Fibroblast of villous mesenchyme (primary cell): ENCODE data around the gene ULK2. TPM values are rescaled to one million over a fixed set of nuclear protein-coding genes. Genes with fewer than 3 reads are reported as not detected.

Experiments used
- DNase-seq: peaks from one replicate; pipeline ENCODE4 v3.0.0-alpha.2; 2010; ENCODE audit warnings: low read depth
- H3K4me3 ChIP-seq: 2 replicates; pipeline ENCODE4 v1.5.1; 2011; ENCODE audit warnings: low read depth, mild to moderate bottlenecking, low read length
- total RNA-seq: library from RNA; depleted of rRNA; stranded (reverse); fragments of >200 nt; gene quantifications from 2 replicates; pipeline ENCODE4 v1.2.3, GENCODE V29; 2012
- TF ChIP-seq, protein P1 (sequence below): IDR thresholded peaks from 2 replicates; pipeline ENCODE4 v1.5.1; 2012; ENCODE audit warnings: low read depth, mild to moderate bottlenecking, low read length; ENCODE audit not compliant: insufficient read depth

Gene ULK2
- total RNA-seq, 1 donor = 16.8 TPM

DNA sequence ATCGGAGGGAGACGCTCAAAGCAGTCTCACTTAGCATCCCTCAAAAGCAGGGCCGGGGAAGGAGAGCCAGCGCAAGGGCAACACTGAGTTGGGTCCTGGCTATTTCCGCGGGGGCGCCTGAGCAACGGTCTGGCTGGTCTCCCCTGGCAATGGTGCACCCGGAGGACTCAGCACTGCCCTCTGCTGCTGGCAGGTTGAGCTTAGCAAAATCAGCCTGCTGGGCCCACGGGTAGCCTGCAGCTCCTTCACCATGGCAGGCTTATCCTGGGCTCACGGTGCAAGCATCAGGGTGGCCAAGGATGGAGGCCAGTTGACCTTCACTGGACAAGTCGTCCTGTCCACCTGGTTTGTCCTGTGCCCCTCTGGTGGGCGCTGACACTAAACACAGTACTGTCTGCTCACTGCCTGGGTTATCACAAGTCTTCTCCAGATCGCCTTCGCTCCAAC is 105.2 kb downstream of the ULK2 start:
- TF ChIP-seq, protein P1, sequence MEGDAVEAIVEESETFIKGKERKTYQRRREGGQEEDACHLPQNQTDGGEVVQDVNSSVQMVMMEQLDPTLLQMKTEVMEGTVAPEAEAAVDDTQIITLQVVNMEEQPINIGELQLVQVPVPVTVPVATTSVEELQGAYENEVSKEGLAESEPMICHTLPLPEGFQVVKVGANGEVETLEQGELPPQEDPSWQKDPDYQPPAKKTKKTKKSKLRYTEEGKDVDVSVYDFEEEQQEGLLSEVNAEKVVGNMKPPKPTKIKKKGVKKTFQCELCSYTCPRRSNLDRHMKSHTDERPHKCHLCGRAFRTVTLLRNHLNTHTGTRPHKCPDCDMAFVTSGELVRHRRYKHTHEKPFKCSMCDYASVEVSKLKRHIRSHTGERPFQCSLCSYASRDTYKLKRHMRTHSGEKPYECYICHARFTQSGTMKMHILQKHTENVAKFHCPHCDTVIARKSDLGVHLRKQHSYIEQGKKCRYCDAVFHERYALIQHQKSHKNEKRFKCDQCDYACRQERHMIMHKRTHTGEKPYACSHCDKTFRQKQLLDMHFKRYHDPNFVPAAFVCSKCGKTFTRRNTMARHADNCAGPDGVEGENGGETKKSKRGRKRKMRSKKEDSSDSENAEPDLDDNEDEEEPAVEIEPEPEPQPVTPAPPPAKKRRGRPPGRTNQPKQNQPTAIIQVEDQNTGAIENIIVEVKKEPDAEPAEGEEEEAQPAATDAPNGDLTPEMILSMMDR = peak; percentile 78
- H3K4me3 ChIP-seq = no peak overlapping the region
- peak; percentile 57 for DNase-seq

GRCh38 chr17:19760746-19761145 is 107.0 kb downstream of the ULK2 start:
- TF ChIP-seq, protein P1 = no peak
- no peak for DNase-seq
- H3K4me3 ChIP-seq = no peak overlapping the region

DNA sequence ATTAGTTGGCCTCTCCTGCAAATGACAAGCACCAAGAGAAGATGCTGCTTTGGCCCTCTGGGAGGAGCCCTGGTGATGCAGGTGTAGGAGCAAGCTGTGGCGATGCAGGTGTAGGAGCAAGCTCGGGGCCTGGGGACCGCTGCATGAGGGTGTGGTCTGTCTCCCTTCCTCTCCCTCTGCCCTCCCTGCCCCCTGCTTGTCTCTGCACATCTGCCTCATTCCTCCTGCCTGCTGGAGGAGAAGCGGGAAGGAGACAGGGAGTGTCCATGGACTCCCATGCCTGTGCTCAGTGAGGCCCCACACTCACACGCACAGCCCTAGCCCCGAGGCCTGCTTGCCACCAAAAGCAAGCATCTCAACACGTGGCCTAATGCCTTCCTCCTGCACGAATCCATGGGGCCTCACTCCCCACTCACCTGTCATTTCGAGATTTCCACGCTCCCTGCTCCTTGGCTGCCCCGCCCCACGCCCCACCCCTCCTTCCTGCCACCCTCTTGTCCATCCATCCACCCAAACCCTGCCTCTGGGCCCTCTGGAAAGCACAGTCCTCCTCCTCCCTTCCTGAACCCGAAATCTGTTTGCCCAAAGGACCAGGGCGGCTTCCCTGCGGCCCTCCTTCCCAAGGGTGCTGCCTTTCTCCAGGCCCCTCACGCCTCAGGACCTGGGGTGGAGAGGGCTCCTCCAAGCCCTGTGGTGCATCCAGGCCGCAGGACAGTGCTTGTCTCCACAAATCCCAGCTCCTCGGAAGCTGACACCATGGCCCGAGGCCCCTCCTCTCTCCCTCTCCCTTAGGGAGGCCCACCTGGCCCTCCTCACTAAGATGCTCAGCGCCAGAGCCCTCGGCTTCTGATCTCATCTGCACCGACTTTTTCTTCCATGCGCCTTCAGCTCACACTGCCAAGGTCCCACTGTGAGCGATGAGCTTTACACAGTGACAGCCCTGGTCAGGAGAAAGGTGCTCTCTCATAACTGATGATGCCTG is 107.9 kb downstream of the ULK2 start:
- TF ChIP-seq, protein P1 = no peak
- H3K4me3 ChIP-seq = no peak overlapping the region
- DNase-seq = no peak

DNA sequence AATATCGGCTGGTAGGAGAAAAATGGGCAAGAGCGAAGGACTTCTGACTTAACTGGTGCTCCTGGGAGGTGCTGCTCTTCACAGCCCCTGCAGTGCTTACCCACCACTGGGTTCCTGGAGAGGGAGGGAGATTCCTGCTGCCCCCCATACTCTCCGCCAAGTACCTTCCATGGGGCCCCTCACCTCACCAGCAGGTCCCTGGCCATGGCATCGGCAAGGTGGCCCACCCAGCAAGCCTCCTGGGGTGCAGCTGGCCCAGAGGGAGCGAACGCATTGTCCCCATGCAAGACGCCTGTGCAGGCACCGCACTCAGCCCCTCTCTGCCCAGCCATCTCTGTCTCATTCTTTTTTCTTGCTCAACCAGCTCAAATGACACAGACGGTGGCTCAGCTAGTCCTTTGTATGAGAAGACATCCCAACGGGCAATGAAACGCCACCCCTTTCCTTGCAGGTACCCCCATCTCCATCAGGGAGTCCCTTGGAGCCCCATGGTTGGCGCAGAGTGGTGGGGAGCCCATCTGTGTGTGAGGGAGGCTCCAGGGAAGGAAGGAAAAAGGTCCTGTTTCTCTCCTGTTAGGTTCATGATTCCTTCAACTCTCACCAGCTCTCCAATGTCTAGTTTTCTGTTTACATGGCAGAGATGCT is 110.1 kb downstream of the ULK2 start:
- DNase-seq = no peak
- no peak overlapping the region for H3K4me3 ChIP-seq

GRCh38 chr17:19756546-19756945 is 111.2 kb downstream of the ULK2 start:
- no peak for DNase-seq
- H3K4me3 ChIP-seq = no peak overlapping the region
- TF ChIP-seq, protein P1 = no peak

More for the DNA sequence above, 110.1 kb downstream of the ULK2 start:
- TF ChIP-seq, protein P1 = no peak

- no peak for DNase-seq
- no peak overlapping the region for H3K4me3 ChIP-seq
- TF ChIP-seq, protein P1 = no peak
These were observed 111.8 kb downstream of the ULK2 start for GRCh38 chr17:19755821-19756510.
